Measurements from ENCODE around the gene MPRIP. TPM values are rescaled to one million over a fixed set of nuclear protein-coding genes. Genes with fewer than 3 reads are reported as not detected.

Gene MPRIP
- total RNA-seq, 1 donor = 86.5 TPM

GRCh38 chr17:17213775-17214174 lies 171.5 kb downstream of the MPRIP start:
- no peak for TF ChIP-seq CTCF (IDR thresholded peaks at IDR 0.05; ENCODE audit: insufficient read depth, low read length)
- DNase-seq (ENCODE audit: low read depth) = no peak
- H3K4me3 ChIP-seq (ENCODE audit: low read depth, low read length) = no peak overlapping the region

- no peak for DNase-seq (ENCODE audit: low read depth)
- H3K4me3 ChIP-seq (ENCODE audit: low read depth, low read length) = no peak overlapping the region
- TF ChIP-seq CTCF (IDR thresholded peaks at IDR 0.05; ENCODE audit: insufficient read depth, low read length) = no peak
Observed at GRCh38 chr17:17214646-17215436, 172.6 kb downstream of the MPRIP start.

GRCh38 chr17:17215575-17215974 lies 173.3 kb downstream of the MPRIP start:
- no peak overlapping the region for H3K4me3 ChIP-seq (ENCODE audit: low read depth, low read length)
- no peak for TF ChIP-seq CTCF (IDR thresholded peaks at IDR 0.05; ENCODE audit: insufficient read depth, low read length)
- no peak for DNase-seq (ENCODE audit: low read depth)

GRCh38 chr17:17216236-17216635 lies 174.0 kb downstream of the MPRIP start:
- no peak for DNase-seq (ENCODE audit: low read depth)
- H3K4me3 ChIP-seq (ENCODE audit: low read depth, low read length) = no peak overlapping the region
- no peak for TF ChIP-seq CTCF (IDR thresholded peaks at IDR 0.05; ENCODE audit: insufficient read depth, low read length)

- no peak for DNase-seq (ENCODE audit: low read depth)
- TF ChIP-seq CTCF (IDR thresholded peaks at IDR 0.05; ENCODE audit: insufficient read depth, low read length) = no peak
Observed at GRCh38 chr17:17216776-17217175, 174.5 kb downstream of the MPRIP start.

GRCh38 chr17:17217995-17218394 lies 175.7 kb downstream of the MPRIP start:
- TF ChIP-seq CTCF (IDR thresholded peaks at IDR 0.05; ENCODE audit: insufficient read depth, low read length) = no peak
- no peak overlapping the region for H3K4me3 ChIP-seq (ENCODE audit: low read depth, low read length)
- no peak for DNase-seq (ENCODE audit: low read depth)

More at GRCh38 chr17:17216776-17217175, 174.5 kb downstream of the MPRIP start:
- H3K4me3 ChIP-seq (ENCODE audit: low read depth, low read length) = no peak overlapping the region

- DNase-seq (ENCODE audit: low read depth) = no peak
- no peak for TF ChIP-seq CTCF (IDR thresholded peaks at IDR 0.05; ENCODE audit: insufficient read depth, low read length)
- H3K4me3 ChIP-seq (ENCODE audit: low read depth, low read length) = no peak overlapping the region
Observed at GRCh38 chr17:17220529-17220928, 178.3 kb downstream of the MPRIP start.
